ENCODE data around the gene C1orf174.

C1orf174 gene

DNA sequence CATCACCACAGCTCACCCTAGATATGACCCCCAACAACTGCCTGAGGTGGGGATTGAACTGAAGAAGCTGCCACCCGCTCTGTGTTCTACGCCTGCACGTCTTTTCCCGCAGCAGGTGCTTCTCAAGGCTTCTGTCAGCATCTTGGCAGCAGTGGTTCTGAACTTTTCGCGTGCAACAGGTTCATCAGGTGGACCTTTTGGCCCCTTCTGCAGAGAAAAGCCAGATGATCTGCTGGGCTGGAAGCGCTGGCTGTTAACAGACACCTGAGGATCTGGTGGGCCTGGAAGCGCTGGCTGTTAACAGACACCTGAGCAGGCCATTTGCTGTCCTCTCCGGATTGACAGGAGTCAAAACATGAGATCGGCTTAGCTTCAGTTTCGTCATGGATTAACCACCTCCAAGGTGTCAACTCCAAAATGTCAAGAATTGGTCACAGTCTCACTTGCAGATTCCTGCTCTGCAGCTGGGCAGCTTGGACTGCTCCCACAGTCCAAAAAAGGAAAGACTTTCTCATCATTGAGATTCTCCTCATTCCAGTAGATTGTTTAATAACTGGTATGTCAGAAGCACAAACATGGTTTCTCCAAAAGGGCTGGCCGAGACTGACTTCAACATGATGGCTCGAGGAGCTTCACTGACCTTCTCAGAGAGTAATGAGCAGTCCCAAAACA, 4.7 kb downstream of the C1orf174 start:
- no peak for DNase-seq (ENCODE audit: low read depth in 2 of 2)

- DNase-seq (ENCODE audit: low read depth in 2 of 2): no peak
Measured at GRCh38 chr1:3894626-3895278, 5.3 kb downstream of the C1orf174 start.

DNA sequence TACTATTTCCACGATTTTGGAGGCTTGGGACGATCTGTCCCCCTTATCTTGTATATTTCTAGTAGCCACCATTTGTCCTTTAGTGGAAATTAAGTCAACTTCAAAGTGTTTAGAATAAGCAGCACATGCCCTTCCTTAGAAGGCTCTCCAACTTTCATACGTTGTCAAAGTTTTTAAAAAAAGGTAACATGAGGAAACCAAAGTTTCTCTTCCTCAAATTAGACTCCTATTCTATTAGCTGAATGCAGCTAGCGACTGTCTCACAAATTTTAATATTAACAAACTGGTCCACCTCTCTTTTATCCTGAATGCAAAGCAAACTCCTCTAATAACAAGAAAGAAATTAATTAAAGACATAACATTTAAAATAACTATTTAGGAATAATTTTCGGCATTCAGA, 6.9 kb downstream of the C1orf174 start:
- DNase-seq (ENCODE audit: low read depth in 2 of 2): no peak

DNA sequence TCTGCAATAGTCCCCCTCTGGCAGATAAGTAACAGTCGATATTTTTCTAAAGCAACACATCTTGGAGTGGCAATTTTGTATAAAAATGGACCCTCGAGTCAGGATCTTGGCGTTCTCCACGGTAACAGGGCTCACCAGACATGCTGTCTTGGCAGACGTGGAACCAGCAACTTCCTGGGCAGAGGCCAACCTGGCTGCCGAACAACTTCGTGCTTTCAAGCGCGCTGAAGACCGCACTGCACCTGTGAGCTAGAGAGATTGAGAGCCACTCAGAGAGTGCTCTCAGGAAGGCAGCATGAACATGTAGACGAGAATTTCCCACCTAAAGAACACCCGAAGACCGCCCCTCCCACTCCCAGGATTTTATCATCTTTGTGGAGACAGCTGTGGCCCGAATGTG, 7.3 kb downstream of the C1orf174 start:
- DNase-seq (ENCODE audit: low read depth in 2 of 2): no peak

GRCh38 chr1:3891329-3891865, 8.7 kb downstream of the C1orf174 start:
- DNase-seq (ENCODE audit: low read depth in 2 of 2): no peak

DNA sequence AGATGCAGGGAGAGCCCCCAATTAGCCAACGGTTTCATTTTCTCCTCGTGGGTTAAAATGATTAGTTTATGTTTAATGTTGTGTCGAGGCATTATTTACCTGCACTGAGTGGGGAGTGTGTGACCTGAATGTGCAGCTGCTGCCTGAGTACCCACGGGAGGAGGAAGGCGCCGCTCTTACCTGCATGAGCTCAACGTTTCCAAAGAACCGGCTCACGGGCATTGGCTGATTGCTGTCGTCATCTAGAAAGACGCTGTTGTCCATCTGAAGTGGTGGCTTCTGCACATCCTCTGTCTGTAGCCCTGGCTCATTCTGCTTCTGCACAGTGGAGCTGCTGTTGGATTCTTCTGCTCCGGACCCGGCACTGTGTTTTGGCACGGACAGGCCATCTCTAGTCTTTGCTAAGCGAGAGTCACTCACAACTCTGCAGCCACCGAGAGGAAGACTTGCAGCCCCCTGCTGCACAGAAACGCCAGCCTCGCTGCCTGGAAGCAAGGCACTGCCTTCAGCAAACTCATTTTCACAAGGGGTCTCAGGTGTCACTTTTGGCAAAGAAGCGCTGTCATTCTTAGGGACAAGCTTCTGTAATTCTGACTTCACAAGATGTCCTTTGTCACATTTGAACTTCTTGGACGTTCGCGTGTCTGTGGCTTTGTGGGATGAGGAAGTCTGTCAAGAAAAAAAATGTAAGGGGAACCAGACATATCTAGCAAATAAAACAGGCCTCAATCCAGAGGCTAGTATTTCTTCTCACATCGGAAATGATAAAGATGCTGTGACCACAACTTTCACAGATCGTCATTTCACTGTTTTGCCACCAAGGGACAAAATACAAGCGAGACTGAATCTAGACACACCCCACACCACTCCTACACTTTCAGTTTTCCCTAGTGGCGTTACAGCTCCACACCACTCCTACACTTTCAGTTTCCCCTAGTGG, 9.4 kb downstream of the C1orf174 start:
- DNase-seq (ENCODE audit: low read depth in 2 of 2): no peak

DNA sequence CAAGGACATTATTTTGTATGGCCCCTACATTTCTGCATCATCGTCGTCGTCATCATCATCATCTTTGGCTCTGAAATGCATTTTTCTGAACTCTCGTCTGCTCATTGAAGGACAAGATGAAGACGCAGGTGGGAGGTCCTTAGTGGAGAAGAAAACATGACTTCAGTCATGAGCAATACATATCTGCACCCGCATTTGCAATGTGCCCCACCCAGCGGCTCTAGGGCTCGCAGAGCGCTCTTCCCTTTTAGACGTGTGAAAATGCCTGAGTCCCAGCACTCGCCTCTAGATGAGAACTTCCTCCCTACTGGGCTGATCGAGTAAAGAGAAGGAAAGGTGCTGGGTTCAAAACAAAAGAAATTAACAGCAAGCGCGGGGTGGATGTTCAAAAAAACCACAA, 10.1 kb downstream of the C1orf174 start:
- no peak for DNase-seq (ENCODE audit: low read depth in 2 of 2)

DNA sequence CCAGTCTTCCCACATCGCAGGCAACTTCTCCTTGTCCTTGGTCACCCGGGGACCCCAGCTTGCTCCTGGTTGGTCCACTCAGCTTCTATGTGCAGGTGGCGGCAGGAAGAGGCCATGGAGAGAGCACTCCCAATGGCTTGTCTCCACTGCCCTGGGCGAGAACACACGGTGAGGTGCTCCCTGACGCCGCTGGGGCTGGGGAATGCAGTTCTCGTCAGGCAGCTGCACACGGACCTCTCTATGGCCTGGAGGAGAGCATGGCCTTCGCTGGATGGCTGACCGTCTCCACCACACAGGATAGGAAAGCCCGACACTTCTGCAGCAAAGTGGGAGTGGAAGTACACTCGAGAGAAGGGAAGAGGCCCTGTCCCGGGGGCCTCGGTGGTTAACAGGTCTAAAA, 11.8 kb downstream of the C1orf174 start:
- no peak for DNase-seq (ENCODE audit: low read depth in 2 of 2)

GRCh38 chr1:3886691-3887090, 13.4 kb downstream of the C1orf174 start:
- DNase-seq (ENCODE audit: low read depth in 2 of 2): no peak

- no peak for DNase-seq (ENCODE audit: low read depth in 2 of 2)
Measured at GRCh38 chr1:3886106-3886670, 13.9 kb downstream of the C1orf174 start.

GRCh38 chr1:3885611-3886010, 14.5 kb downstream of the C1orf174 start:
- DNase-seq (ENCODE audit: low read depth in 2 of 2): no peak

DNA sequence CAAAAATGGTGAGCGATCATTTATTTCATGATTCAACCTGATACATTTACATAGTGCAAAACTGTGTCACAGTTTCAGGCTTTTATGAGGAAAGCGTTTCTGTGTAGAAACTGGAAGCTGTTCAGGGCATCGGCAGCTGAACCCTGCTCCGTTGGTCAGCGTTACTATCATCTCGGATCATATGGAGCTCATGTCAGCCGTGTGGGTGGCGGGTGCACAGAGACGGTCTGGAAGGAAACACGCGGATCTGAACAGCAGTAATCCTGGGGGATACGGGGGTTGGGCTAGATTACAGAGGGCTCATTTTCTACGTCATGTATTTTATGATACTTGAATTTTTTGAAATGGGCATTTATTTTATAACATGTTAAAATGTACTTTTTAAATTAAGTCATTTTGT, 15.1 kb downstream of the C1orf174 start:
- no peak for DNase-seq (ENCODE audit: low read depth in 2 of 2)

DNA sequence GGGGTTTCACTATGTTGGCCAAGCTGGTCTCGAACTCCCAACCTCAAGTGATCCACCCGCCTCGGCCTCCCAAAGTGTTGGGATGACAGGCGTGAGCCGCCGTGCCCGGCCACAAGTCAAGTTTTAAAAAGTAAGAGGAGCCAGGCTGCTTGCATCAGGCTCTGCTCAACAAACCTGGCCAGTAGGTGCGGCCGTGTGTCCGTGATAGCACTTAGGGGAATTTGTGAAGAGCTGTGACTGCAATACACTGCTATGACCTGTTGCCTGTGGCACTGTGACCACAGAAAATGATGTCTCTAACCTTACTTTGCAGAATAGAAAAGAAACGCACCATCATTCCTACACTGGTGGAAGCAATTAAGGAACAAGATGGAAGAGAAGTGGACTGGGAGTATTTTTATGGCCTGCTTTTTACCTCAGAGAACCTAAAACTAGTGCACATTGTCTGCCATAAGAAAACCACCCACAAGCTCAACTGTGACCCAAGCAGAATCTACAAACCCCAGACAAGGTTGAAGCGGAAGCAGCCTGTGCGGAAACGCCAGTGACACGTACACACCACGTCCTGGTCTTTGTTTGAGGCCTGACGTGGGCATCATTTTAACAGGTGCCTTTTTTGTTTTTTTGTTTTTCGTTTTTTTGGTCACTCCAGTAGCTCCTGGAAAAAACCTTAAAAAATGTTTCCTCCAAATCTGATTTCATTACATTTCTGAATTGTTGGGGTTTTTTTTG, 16.7 kb downstream of the C1orf174 start:
- DNase-seq (ENCODE audit: low read depth in 2 of 2): no peak

GRCh38 chr1:3881193-3881480, 18.9 kb downstream of the C1orf174 start:
- no peak for DNase-seq (ENCODE audit: low read depth in 2 of 2)

DNA sequence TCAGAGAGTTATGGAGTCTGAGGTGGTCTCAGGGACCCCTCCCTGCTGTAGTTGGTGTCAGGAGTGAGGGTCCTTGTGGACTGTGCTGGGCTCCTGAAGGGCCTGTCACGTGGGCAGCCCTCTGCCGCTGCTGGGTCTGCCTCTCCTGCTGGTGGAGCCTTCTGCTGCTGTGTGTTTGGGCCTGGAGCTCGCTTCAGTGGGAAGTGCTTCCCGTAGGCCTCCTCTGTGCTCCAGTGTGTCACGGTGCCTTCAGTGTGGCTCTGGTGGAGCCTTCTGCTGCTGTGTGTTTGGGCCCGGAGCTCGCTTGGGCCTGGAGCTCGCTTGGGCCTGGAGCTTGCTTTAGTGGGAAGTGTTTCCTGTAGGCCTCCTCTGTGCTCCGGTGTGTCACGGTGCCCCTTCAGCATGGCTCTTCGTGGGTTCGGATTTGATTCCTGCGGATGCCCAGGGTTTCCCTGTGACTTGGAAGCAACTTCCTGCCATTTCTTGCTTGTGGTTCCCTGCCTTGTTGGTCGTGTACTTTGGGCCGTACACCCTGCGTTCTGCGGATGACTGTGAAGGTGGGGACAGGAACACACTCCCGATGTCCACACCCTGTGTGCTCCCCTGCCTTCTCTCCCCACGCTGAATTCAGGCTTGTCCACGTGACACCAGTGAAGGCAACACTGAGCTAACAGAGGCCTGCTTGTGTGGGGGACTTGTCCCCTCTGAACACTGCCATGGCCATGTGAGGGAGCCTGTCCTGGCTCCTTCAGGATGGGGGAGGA, 19.5 kb downstream of the C1orf174 start:
- DNase-seq (ENCODE audit: low read depth in 2 of 2): no peak

GRCh38 chr1:3879787-3880428, 20.2 kb downstream of the C1orf174 start:
- DNase-seq (ENCODE audit: low read depth in 2 of 2): no peak

DNA sequence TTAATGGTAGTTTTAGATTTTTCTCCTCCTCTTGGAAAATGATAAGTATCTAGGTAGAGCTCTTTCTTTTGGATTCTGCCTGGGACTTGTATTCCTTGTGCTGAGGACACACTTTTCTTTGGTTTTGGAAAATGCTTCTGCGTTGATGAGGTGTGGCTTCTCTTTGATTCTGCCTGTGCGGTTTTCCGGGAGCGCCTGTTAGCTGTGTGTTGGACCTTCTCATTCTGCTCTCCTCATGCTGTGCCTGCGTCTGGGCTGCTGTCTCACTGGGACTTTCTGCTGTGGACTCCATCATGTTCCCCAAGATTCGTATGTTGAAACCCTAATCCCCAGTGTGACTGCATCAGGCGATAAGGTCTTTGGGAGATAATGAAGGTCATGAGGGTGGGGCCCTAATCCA, 21.0 kb downstream of the C1orf174 start:
- DNase-seq (ENCODE audit: low read depth in 2 of 2): no peak

DNA sequence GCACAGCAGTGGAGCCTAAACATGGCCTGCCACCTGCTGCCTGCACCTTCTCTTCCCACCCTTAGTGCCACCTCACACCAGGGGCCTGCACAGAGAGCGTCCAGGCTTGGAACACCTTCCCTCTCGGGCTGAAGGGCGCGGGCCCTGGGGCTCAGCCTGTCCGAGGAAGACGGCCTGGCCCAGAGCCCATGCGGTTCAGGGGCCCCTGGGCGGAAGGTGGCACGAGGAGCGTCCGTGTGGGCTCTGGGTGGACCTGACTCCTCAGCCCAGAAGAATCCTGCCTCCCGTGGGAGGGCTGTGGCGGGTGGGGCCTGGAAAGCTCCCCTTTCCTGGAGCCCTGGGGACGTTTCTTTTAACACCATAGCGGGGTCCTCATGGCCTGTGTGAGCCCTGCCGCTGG, 23.4 kb downstream of the C1orf174 start:
- no peak for DNase-seq (ENCODE audit: low read depth in 2 of 2)

DNA sequence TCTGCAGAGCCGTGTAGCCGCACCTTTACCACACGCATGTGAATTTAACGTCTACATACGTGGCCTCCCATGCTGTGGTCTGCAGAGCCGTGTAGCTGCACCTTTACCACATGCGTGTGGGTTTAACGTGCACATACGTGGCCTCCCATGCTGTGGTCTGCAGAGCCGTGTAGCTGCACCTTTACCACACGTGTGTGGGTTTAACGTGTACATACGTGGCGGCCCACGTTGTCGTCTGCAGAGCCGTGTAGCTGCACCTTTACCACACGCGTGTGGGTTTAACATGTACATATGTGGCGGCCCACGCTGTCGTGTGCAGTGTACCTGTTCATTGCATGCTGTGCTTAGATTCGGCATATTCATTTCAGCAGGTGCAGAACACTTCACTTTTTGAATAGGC, 25.3 kb downstream of the C1orf174 start:
- no peak for DNase-seq (ENCODE audit: low read depth in 2 of 2)

GRCh38 chr1:3872546-3872945, 27.5 kb downstream of the C1orf174 start:
- DNase-seq (ENCODE audit: low read depth in 2 of 2): no peak

Measured in activated CD4-positive, alpha-beta T cell treated with anti-CD3 and anti-CD28 coated beads for 24 hours (primary cell).